Suprapubic skin (tissue), 4 donors: ENCODE measurements around the gene C20orf96. TPM values are rescaled to one million over a fixed set of nuclear protein-coding genes. Genes with fewer than 3 reads are reported as not detected.

Experiments
- DNase-seq, 2 donors: peaks; one replicate each; pipeline ENCODE4 v3.0.0-alpha.2; 2019; ENCODE audit warnings: low spot score in 2 of 2
- H3K27ac ChIP-seq: fragments of 200-600 bp; sonication (generic); one replicate; pipeline ENCODE4 v1.5.1; 2019
- H3K27me3 ChIP-seq: fragments of 200-600 bp; sonication (generic); one replicate; pipeline ENCODE4 v1.5.1; 2019
- H3K36me3 ChIP-seq: fragments of 200-600 bp; sonication (generic); one replicate; pipeline ENCODE4 v1.5.1; 2019
- H3K4me1 ChIP-seq: fragments of 200-600 bp; sonication (generic); one replicate; pipeline ENCODE4 v1.5.1; 2019
- H3K4me3 ChIP-seq: fragments of 200-600 bp; sonication (generic); one replicate; pipeline ENCODE4 v1.5.1; 2019; ENCODE audit warnings: mild to moderate bottlenecking
- H3K9me3 ChIP-seq: fragments of 200-600 bp; sonication (generic); one replicate; pipeline ENCODE4 v1.5.1; 2019
- EP300 ChIP-seq: sonication (generic); formaldehyde crosslinking; IDR thresholded peaks from one replicate; pipeline ENCODE4 v1.6.1; 2017; ENCODE audit warnings: antibody characterized with exemption
- POLR2A ChIP-seq, 2 donors: fragments of 450-650 bp; IDR thresholded peaks; one replicate each; pipeline ENCODE4 v1.6.1; 2017; ENCODE audit warnings: antibody characterized with exemption in 2 of 2, mild to moderate bottlenecking in 2 of 2, moderate library complexity in 2 of 2
- POLR2AphosphoS5 ChIP-seq, 3 donors: sonication (generic); formaldehyde crosslinking; IDR thresholded peaks; one replicate each; pipeline ENCODE4 v1.6.1; 2017; ENCODE audit warnings: antibody characterized with exemption in 3 of 3
- WGBS: methylation state at CpG from one replicate; pipeline ENCODE4 v1.1.5; 2018; 5-methylcytosine and 5-hydroxymethylcytosine counted together
- total RNA-seq, 4 donors: library from RNA; depleted of rRNA; stranded (reverse); fragments of >200 nt; gene quantifications; one replicate each; pipeline ENCODE4 v1.1.0, GENCODE V29; 2016
- TF ChIP-seq, protein P1 (sequence below), 2 donors: fragments of 200-600 bp in 1 of 2; fragments of 450-650 bp in 1 of 2; sonication (generic) in 1 of 2; IDR thresholded peaks; one replicate each; pipeline ENCODE4 v1.5.1; 2016 to 2019; ENCODE audit warnings: antibody characterized with exemption in 2 of 2, mild to moderate bottlenecking in 1 of 2, moderate library complexity in 1 of 2

C20orf96 gene
- total RNA-seq, 4 donors from 2014 or later: 0.91 to 5.1 (median 2.0) TPM

DNA sequence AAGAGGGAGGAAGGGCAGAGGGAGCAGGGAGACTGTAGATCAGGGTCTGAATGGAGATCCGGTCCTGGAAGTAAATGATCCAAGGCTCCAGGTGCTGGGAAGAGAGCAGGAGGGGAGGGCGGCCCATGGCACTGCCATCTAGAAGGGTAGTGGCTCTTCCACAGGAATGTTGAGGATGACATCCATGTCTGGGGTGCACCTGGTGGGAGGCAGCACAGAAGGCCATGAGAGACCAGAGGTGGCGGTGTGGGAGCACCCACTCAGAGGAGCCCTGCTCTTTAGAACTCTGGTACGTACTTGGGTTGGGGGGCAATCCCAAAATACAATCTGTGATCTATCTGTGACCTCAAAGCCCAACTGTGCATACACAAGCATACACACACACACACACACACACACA is 19.5 kb downstream of the C20orf96 start:
- Histone ChIP-seq H3K36me3 (peaks cover 5% of the 10 kb centered on the region), H3K27ac (no peak overlapping the region), H3K4me3 (no peak overlapping the region), H3K9me3 (no peaks in the 10 kb centered on the region), H3K4me1 (peaks cover 5% of the 10 kb centered on the region), H3K27me3 (no peaks in the 10 kb centered on the region)
- TF ChIP-seq POLR2A (IDR thresholded peaks at IDR 0.05) (no peak), POLR2AphosphoS5 (IDR thresholded peaks at IDR 0.05) (no peak), EP300 (no peak)
- TF ChIP-seq, protein P1, sequence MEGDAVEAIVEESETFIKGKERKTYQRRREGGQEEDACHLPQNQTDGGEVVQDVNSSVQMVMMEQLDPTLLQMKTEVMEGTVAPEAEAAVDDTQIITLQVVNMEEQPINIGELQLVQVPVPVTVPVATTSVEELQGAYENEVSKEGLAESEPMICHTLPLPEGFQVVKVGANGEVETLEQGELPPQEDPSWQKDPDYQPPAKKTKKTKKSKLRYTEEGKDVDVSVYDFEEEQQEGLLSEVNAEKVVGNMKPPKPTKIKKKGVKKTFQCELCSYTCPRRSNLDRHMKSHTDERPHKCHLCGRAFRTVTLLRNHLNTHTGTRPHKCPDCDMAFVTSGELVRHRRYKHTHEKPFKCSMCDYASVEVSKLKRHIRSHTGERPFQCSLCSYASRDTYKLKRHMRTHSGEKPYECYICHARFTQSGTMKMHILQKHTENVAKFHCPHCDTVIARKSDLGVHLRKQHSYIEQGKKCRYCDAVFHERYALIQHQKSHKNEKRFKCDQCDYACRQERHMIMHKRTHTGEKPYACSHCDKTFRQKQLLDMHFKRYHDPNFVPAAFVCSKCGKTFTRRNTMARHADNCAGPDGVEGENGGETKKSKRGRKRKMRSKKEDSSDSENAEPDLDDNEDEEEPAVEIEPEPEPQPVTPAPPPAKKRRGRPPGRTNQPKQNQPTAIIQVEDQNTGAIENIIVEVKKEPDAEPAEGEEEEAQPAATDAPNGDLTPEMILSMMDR (IDR thresholded peaks at IDR 0.05): no peak
- DNase-seq: no peak
- WGBS: 82% methylated on average over 4 of the region's 4 CpGs

DNA sequence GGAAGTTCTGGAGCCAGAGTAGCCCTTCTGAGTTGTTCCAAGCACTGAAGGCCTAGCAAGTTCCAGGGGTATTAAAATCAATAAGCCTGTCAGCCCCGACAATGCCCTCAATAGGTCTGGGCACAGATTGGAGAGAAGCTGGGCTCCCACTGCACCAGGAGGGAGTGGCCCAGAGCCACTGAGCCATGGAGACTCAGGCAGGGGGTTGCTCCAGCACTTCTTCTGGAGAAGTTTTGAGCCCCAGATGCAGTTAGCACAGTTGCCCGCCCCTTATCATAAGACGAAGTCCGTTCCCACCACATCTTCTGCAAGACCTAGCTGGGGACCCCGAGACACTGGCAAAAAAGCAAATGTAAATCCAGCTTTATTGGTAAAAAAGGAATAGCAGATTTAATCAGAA is 20.0 kb downstream of the C20orf96 start:
- WGBS: 93% methylated on average over 5 of the region's 5 CpGs
- Histone ChIP-seq H3K4me1 (peaks cover 5% of the 10 kb centered on the region), H3K36me3 (no peaks in the 10 kb centered on the region), H3K9me3 (no peaks in the 10 kb centered on the region), H3K27ac (no peak overlapping the region), H3K27me3 (no peaks in the 10 kb centered on the region), H3K4me3 (no peak overlapping the region)
- DNase-seq: no peak
- no peak for TF ChIP-seq EP300

DNA sequence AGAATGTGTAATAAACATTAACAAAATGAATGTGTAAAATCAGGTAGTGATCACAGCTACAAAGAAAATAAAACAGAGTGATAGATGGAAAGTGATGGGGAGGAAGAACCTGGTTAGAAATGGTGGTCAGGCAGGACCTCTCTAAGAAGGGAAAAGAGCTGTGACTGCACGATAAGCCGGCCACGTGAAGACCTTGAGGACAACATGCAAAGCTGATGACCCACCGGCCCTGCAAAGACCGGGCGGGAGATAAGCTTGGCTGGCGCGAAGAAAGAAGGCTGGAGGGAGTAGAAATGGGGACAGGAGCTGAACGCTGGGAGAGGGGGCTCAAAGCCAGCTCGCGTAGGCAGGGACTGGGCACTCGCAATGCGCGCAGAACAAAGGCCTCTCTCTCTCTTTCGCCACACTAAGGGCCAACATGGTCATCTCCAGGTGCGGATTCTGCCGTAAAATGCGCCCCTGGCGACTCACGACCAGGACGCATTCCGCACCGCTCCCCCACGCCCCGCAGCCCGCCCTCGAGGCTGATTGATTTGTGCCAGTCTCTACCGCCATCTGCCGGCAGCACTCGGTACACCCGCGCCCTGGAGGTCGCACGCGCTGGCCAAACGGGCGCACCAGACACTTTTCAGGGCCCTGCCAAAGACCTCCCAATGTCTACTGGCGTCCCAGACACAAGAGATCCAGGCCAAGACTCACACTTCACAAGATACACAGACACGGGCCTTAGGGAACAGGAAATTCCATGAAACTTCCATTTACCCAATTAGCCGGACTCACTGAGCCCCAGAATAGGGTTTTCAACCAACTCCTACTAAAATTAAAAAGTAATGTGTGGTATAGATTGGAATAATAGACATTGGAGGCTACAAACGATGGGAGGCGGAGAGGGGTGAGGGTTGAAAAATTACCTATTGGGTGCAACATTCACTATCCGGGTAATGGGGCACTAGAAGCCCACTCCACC is 23.7 kb downstream of the C20orf96 start:
- Histone ChIP-seq H3K27me3 (peaks cover 10% of the 10 kb centered on the region), H3K4me3 (peak overlapping the region; percentile 51), H3K4me1 (peaks cover 5% of the 10 kb centered on the region), H3K36me3 (no peaks in the 10 kb centered on the region), H3K27ac (no peak overlapping the region), H3K9me3 (no peaks in the 10 kb centered on the region)
- 15% methylated on average over 24 of the region's 43 CpGs for WGBS
- peak; percentile 92 to 94 for DNase-seq
- TF ChIP-seq, protein P1 (IDR thresholded peaks at IDR 0.05): peak; percentile 88 to 96
- no peak for TF ChIP-seq POLR2A (IDR thresholded peaks at IDR 0.05)

DNA sequence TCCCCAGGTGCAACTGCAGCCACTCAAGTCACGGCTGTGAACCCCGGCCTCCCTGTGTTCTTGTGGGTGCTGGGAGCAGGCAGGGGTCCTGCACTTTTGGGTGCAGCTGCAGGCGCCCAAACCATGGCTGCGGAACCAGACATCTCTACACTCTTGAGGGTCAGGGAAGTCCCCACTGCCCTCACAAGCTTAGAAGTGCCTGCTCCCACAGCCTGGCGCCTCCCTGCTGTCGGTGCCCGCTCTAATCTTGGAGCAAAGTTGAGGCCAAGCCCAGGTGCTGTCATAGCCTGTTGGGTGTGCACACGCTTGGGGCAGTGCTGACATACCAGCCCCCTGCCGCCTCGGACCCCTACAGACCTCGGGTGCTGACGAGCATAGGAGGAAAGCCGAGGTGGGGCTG is 26.8 kb downstream of the C20orf96 start:
- no peak for TF ChIP-seq POLR2AphosphoS5 (IDR thresholded peaks at IDR 0.05)
- TF ChIP-seq POLR2A (IDR thresholded peaks at IDR 0.05): no peak
- TF ChIP-seq, protein P1 (IDR thresholded peaks at IDR 0.05): no peak
- no peak for TF ChIP-seq EP300
- 83% methylated on average over 9 of the region's 13 CpGs for WGBS
- Histone ChIP-seq H3K27me3 (peaks cover 10% of the 10 kb centered on the region), H3K36me3 (no peaks in the 10 kb centered on the region), H3K4me3 (no peak overlapping the region), H3K4me1 (peaks cover 5% of the 10 kb centered on the region), H3K9me3 (no peaks in the 10 kb centered on the region), H3K27ac (no peak overlapping the region)
- no peak for DNase-seq

DNA sequence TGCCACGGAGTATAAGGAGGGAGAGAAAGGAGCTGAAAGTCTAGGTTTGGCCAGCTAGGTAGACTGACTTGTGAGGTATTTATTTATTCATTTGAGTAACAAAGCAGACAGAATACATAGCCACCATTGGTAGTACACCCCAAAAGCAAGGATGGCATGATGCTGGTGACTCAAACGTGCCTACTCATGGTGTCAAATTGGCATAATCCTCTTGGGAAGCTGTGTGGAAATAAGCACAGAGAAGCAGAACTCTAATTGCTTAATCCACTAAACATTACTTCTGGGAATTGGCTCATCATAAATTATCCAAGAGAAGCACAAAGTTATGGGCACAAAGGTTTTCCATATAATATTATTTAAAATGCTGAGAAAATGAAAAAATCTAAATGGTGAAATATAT is 30.6 kb downstream of the C20orf96 start:
- no peak for DNase-seq
- Histone ChIP-seq H3K36me3 (no peaks in the 10 kb centered on the region), H3K27me3 (peaks cover 10% of the 10 kb centered on the region), H3K4me3 (no peak overlapping the region), H3K9me3 (no peaks in the 10 kb centered on the region), H3K27ac (no peak overlapping the region), H3K4me1 (no peaks in the 10 kb centered on the region)
- TF ChIP-seq POLR2AphosphoS5 (IDR thresholded peaks at IDR 0.05): no peak
- no peak for TF ChIP-seq POLR2A (IDR thresholded peaks at IDR 0.05)
- TF ChIP-seq, protein P1 (IDR thresholded peaks at IDR 0.05): no peak
- no peak for TF ChIP-seq EP300
- WGBS: 78% methylated on average over 2 of the region's 2 CpGs
